DND-41 (cell line): ENCODE data around the gene MCU.

Experiments
- ATAC-seq: fragments of 200-7000 bp; cut with Tn5 transposase; 3 replicates; pipeline ENCODE4 v1.9.1; 2021; ENCODE audit warnings: low read depth; ENCODE audit not compliant: insufficient read depth
- DNase-seq: peaks from one replicate; pipeline ENCODE4 v3.0.0-alpha.2; 2020
- H2AFZ ChIP-seq: 2 replicates; pipeline ENCODE4 v1.6.0; 2012; ENCODE audit warnings: low read depth, low read length
- H3K27ac ChIP-seq: 2 replicates; pipeline ENCODE4 v1.5.1; 2012; ENCODE audit warnings: low read length, inconsistent platforms
- H3K27me3 ChIP-seq: fragments of 200-600 bp; sonication (generic); 2 replicates; pipeline ENCODE4 v1.6.0; 2012; ENCODE audit warnings: low read length, mild to moderate bottlenecking, inconsistent platforms; ENCODE audit not compliant: insufficient read depth, poor library complexity
- H3K36me3 ChIP-seq: 2 replicates; pipeline ENCODE4 v1.5.1; 2012; ENCODE audit warnings: low read length, inconsistent platforms; ENCODE audit not compliant: insufficient read depth
- H3K4me1 ChIP-seq: 2 replicates; pipeline ENCODE4 v1.5.1; 2012; ENCODE audit warnings: mild to moderate bottlenecking, low read length; ENCODE audit not compliant: insufficient read depth
- H3K4me2 ChIP-seq: 2 replicates; pipeline ENCODE4 v1.6.0; 2012; ENCODE audit warnings: mild to moderate bottlenecking, moderate library complexity, low read length, inconsistent platforms; ENCODE audit not compliant: insufficient read depth
- H3K4me3 ChIP-seq, 2 experiments: fragments of 200-600 bp in 1 of 2; shearing (Covaris generic) in 1 of 2; 2 replicates each; pipeline ENCODE4 v1.5.1; 2012 to 2016; ENCODE audit warnings: inconsistent platforms in 2 of 2, low read length in 2 of 2, mild to moderate bottlenecking in 2 of 2, low read depth in 1 of 2, moderate library complexity in 1 of 2
- H3K79me2 ChIP-seq: 2 replicates; pipeline ENCODE4 v1.6.0; 2012; ENCODE audit warnings: low read length, inconsistent platforms; ENCODE audit not compliant: insufficient read depth
- H3K9ac ChIP-seq: 2 replicates; pipeline ENCODE4 v1.6.0; 2012; ENCODE audit warnings: low read depth, mild to moderate bottlenecking, inconsistent platforms, low read length, moderate library complexity
- H3K9me3 ChIP-seq: 2 replicates; pipeline ENCODE4 v1.5.1; 2012; ENCODE audit warnings: low read length, moderate library complexity, mild to moderate bottlenecking, inconsistent platforms; ENCODE audit not compliant: insufficient read depth, severe bottlenecking
- H4K20me1 ChIP-seq: 2 replicates; pipeline ENCODE4 v1.6.0; 2012; ENCODE audit warnings: low read length; ENCODE audit not compliant: insufficient read depth
- EZH2 ChIP-seq: IDR thresholded peaks from 3 replicates; pipeline ENCODE4 v1.6.1; 2012; ENCODE audit warnings: borderline replicate concordance, low read depth, mild to moderate bottlenecking, moderate library complexity, low read length, inconsistent platforms; ENCODE audit not compliant: severe bottlenecking
- TF ChIP-seq, protein P1 (sequence below): IDR thresholded peaks from 2 replicates; pipeline ENCODE4 v1.5.1; 2012; ENCODE audit warnings: borderline replicate concordance, low read length, moderate library complexity, mild to moderate bottlenecking; ENCODE audit not compliant: poor library complexity, severe bottlenecking; ENCODE audit errors: extremely low read depth

MCU gene

GRCh38 chr10:72808001-72808400 lies 116.1 kb downstream of the MCU start:
- no peaks in the 10 kb centered on the region for H3K4me1 ChIP-seq
- H2AFZ ChIP-seq: no peak overlapping the region
- DNase-seq (no peak), ATAC-seq (no peak)
- TF ChIP-seq, protein P1, sequence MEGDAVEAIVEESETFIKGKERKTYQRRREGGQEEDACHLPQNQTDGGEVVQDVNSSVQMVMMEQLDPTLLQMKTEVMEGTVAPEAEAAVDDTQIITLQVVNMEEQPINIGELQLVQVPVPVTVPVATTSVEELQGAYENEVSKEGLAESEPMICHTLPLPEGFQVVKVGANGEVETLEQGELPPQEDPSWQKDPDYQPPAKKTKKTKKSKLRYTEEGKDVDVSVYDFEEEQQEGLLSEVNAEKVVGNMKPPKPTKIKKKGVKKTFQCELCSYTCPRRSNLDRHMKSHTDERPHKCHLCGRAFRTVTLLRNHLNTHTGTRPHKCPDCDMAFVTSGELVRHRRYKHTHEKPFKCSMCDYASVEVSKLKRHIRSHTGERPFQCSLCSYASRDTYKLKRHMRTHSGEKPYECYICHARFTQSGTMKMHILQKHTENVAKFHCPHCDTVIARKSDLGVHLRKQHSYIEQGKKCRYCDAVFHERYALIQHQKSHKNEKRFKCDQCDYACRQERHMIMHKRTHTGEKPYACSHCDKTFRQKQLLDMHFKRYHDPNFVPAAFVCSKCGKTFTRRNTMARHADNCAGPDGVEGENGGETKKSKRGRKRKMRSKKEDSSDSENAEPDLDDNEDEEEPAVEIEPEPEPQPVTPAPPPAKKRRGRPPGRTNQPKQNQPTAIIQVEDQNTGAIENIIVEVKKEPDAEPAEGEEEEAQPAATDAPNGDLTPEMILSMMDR: no peak
- TF ChIP-seq EZH2: no peak
- no peaks in the 10 kb centered on the region for H3K36me3 ChIP-seq
- no peaks in the 10 kb centered on the region for H3K79me2 ChIP-seq
- H3K4me2 ChIP-seq: no peak overlapping the region
- H3K4me3 ChIP-seq: no peak overlapping the region
- no peaks in the 10 kb centered on the region for H4K20me1 ChIP-seq
- no peaks in the 10 kb centered on the region for H3K27me3 ChIP-seq
- no peak overlapping the region for H3K9ac ChIP-seq
- no peak overlapping the region for H3K27ac ChIP-seq
- no peaks in the 10 kb centered on the region for H3K9me3 ChIP-seq

DNA sequence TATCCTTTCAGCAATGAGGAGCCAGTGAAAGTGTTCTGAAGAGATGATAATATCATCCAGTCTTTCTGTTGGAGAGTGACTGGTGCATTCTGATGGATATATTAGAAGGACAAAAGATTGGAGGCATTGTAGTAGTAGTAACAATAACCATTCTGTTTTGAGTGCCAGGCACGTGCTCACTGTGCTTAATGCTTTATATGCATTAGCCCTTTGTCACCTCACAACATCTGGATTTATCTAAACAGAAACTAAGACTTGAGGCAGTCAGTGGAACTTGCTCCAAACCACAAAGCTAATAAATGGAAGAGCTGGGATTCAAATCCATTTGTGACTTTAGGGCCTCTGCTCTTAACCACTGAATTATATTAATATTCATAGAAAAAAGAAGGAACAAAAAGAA lies 117.1 kb downstream of the MCU start:
- Histone ChIP-seq H3K27me3 (no peaks in the 10 kb centered on the region), H3K4me3 (no peak overlapping the region), H3K9me3 (no peaks in the 10 kb centered on the region), H3K79me2 (no peaks in the 10 kb centered on the region), H3K27ac (no peak overlapping the region), H3K36me3 (no peaks in the 10 kb centered on the region), H2AFZ (no peak overlapping the region), H4K20me1 (no peaks in the 10 kb centered on the region), H3K9ac (no peak overlapping the region), H3K4me1 (no peaks in the 10 kb centered on the region), H3K4me2 (no peak overlapping the region)
- DNase-seq (no peak), ATAC-seq (no peak)
- TF ChIP-seq, protein P1: no peak
- TF ChIP-seq EZH2: no peak

- DNase-seq (no peak), ATAC-seq (no peak)
- Histone ChIP-seq H3K27ac (no peak overlapping the region), H3K36me3 (no peaks in the 10 kb centered on the region), H2AFZ (no peak overlapping the region), H3K27me3 (no peaks in the 10 kb centered on the region), H3K4me1 (no peaks in the 10 kb centered on the region), H3K4me3 (no peak overlapping the region), H3K9me3 (no peaks in the 10 kb centered on the region), H4K20me1 (no peaks in the 10 kb centered on the region), H3K79me2 (no peaks in the 10 kb centered on the region), H3K9ac (no peak overlapping the region), H3K4me2 (no peak overlapping the region)
- no peak for TF ChIP-seq EZH2
- TF ChIP-seq, protein P1: no peak
Measured at GRCh38 chr10:72810976-72811375, 119.0 kb downstream of the MCU start.

GRCh38 chr10:72812415-72812752 lies 120.4 kb downstream of the MCU start:
- H3K9me3 ChIP-seq: no peaks in the 10 kb centered on the region
- H3K9ac ChIP-seq: no peak overlapping the region
- H3K79me2 ChIP-seq: no peaks in the 10 kb centered on the region
- no peaks in the 10 kb centered on the region for H3K27me3 ChIP-seq
- H3K4me1 ChIP-seq: no peaks in the 10 kb centered on the region
- H3K27ac ChIP-seq: no peak overlapping the region
- H3K4me3 ChIP-seq: no peak overlapping the region
- ATAC-seq (no peak), DNase-seq (no peak)
- TF ChIP-seq, protein P1: no peak
- TF ChIP-seq EZH2: no peak
- no peak overlapping the region for H2AFZ ChIP-seq
- H4K20me1 ChIP-seq: no peaks in the 10 kb centered on the region
- H3K36me3 ChIP-seq: no peaks in the 10 kb centered on the region
- no peak overlapping the region for H3K4me2 ChIP-seq
